Limb (tissue), 2 donors: Measurements from ENCODE around the gene SC5D.
A peak's percentile ranks its signal among the peaks of the same experiment; 100 is the strongest.

ENCODE experiments used
- DNase-seq, 2 donors: peaks; one replicate each; pipeline ENCODE4 v3.0.0-alpha.2; 2016; ENCODE audit errors: extremely low spot score in 2 of 2

Gene SC5D

DNA sequence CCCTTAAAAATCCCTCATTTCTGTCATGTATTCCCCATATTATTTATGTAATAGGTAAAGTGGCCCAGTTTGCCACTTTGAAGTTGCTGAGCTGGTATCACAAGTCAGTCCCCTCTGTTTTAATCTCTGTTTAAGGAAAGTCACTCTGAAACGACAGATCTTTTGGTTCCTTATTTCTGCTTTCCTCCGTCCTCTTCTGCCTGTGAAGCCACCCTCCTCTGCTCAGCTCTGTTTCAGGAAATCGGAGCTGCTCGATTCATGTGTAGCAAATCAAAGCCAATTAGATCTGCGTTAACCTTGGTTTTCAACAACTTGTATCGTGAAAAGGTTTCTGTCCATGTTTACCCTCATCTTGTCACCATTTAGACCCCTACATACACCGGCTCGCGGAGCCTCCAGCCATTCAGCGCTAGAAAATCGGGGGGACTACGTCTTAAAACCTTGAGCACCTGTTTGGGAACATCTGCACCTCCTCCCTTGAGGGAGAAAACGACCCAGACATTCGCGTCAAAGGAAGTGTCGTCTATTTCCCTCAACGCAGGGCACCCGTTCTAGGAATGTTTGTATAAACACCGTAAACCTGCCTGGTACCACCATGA lies 576 bp upstream of the SC5D start:
- peak in 1 of 2 donors; percentile 4 for DNase-seq

DNA sequence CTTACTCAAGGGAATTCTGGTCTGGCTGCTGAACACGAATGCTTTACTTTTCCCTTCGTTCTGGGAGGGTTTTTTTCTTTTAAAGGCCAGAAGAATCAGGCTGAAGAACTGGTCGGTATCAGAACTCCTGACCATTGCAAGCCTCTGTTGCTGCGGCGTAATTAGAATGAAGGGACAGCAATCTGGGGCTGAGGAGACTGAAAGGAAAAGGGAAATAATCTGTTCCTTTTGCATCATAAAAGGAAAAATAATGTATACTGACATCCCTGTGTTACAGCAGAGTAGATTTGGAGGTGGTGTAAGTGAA lies 670 bp downstream of the SC5D start:
- no peak for DNase-seq

DNA sequence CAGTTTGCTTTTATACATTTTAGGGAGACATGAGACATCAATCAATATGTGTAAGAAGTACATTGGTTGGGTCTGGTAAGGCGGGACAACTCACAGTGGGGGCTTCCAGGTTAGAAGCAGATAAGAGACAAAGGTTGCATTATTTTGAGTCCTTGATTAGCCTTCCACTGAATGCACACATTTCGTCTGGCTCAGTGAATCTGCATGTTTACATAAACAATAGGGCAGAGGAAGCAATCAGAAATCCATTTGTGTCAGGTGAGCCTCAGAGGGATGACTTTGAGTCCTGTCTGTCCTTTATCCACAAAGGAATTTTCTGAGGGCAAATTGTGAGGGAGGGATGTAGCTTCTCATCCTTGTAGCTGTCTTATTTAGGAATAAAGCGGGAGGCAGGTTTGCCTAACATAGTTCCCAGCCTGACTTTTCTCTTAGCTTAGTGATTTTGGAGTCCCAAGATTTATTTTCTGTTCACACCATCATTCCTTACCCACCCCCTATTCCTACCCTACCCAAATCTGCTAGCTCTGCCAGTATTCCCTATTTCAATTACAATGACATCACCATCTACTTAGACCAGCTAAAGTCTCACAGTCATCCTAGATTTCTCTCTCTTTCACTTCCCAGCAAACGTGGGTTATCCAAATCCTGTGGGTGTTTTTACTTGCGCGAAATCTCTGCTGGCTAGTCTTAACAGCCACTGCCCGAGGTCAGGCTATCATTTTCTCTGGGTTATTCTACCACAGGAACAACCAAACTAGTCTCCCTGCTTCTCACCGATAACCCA lies 2.9 kb downstream of the SC5D start:
- no peak for DNase-seq

DNA sequence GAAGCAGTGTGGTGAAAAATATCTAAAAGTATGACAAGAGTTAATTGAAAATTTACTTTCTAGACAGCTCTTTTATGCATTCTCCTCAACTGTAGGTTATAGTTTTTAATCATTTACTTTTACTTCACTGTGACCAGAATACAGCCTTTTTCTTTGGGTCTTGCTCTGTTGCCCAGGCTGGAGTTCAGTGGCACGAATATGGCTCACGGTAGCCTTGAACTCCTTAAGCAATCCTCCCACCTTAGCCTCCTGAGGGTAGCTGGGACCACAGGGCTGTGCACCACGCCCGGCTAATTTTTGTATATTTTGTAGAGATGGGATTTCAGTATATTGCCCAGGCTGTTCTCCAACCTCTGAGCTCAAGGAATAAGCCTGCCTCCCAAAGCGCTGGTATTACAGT lies 5.3 kb downstream of the SC5D start:
- no peak for DNase-seq

DNA sequence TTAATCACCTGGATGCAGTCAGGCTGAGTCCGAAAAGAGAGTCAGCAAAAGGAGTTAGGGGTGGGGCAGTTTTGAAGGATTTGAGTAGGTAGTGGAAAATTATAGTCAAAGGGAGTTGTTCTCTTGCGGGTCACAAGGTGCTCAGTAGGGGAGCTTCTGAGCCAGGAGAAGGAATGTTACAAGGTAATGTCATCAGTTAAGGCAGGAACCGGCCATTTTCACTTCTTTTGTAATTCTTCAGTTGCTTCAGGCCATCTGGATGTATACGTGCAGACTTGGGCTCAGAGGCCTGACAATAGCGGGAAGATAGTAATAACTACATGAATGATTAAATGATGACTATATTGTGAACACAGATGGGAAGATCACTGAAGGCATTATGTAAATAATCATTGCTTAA lies 6.2 kb downstream of the SC5D start:
- DNase-seq, result no peak

DNA sequence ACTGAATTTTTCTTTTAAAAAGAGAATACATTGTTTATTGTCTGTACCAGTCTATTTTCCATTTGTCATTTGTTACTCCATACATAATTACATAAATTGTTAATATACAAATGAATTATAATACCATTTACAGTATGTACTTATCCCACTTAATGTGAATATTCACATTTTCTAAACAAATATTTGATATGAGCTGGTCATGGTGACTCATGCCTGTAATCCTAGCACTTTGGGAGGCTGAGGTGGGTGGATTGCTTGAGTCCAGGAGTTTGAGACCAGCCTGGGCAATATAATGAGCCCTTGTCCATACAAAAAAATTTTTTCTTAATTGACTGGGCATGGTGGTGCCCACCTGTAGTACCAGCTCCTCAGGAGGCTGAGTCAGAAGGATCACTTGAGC lies 6.8 kb downstream of the SC5D start:
- DNase-seq, result no peak

DNA sequence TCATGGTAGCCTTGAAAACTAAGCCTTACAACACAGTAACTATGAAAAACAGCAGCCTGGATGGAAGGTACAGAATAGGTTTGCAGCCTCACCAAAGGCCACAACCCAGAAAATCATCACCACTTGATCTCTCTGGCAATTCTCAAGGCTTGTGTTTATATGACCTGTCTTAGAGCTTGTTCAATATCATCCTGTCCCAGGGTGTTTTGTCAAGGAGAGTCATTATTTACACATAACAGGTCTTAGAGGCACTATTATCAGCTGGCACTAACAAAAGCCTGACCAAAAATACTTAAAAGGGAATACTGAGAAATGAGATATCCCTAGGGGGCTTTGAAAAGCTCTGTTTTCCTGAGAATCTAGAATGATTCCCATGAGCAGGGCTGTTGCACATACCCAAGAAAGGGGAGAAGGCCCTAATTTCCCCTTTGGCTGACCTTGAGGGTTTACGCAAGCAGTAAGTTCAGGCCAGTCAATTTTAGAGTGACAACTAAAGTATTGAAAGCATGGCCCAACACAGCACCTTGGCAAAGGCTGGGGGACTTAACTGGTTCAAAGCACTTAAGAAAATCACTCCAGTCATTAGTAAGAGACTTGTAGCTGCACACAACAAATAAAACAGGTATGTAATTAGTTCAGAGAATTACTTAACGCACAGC lies 7.9 kb downstream of the SC5D start:
- DNase-seq, result no peak

DNA sequence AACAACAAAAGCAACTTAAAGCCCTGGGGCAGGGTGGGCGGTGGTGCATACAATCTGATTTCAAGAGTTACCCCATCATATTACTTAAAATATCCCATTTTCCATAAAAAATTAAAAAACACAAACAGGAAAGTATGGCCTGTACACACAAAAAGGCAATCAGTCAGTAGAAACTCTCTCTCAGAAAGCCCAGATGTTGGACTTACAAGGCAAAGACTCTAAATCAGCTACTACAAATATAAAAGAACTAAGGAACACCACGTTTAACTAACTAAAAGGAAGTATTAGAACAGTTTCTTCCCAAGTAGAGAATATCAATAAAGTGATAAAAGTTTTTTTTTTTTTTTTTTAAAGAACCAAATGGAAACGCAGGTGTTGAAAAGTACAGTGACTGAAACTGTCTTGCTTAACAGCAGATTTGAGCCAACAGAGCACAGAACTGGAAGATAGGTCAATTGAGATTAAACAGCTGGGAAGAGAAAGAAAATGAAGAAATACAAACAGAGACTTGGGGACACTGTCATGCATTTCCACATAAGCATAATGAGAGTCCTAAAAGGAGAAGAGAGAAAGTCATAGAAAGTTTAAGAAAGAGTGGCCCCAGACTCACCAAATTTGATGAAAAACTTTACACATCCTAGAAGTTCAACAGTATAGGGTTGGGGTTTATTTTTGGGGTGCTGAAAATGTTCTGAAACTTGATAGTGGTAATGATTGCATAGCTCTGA lies 8.6 kb downstream of the SC5D start:
- DNase-seq, result no peak

DNA sequence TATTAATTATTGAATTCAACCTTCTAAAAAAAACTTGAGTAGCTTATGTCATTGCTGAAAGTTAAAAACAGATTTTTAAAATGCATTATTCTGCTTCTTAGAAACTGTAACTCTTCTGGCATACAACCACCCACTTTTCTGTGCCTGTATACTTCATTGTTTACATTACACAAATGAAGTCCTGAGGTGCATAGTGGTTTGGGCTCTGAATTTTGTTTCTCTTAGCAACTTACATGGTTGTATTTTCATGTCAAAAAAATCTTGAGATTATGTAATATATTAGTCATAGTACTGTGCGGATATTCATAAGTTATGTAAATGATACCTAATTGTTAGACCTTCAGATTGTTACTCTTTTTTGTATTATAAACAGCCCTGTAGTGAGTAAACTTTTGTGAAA lies 12.2 kb downstream of the SC5D start:
- no peak for DNase-seq

DNA sequence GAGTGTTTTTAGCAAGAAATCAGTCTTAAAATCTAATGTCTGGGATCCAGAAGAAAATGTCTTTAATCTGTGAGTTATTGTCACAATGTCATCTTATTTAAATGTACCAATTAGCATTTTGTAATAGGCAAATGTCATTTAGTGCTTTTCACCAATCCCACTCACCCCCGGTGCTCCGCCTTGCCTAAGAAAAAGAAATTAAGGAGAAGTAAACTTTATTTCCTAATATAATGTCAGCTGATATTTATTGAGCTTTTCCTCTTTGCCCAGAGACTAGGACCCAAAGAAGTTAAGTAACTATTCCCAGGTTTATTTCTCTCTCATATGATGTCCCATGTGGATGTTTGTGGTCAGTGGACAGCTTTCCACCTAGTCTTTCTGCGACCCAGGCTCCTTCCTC lies 16.2 kb downstream of the SC5D start:
- no peak for DNase-seq

DNA sequence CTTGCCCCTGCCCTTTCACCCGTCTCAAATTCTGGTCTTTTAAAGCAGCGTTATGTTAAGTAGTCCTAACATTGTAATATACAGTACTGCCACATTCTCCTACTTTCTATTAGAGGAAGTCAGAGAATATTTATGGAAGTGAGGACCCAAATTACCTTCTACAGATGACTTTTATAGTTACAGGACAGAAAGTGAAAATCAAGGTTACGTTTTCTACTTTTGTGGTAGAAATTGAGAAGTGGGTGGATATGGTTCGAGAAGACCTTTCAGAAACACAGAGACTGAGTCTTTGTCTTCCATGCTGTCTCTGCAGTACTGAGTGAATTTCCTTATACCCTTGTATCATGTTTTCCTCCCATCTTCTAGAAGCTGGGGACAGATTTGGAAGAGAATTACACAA lies 17.1 kb downstream of the SC5D start:
- no peak for DNase-seq

DNA sequence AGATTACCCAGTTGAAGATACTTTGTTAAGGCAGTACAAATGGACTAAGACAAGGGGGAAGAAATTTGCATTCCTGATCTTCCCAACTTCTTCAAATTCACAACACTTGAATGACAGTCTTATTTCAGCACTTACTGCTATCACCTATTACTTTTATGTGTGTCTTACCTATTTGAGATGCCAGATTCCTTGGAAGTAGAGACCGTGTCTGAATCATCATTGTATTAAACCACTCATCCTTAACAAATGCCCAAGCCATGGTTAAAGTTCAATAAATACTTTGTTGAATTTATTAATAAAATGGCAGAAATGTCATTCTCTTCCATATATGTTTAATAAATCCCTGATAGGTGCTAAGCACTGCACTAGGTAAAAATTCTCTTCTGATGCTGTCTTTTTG lies 18.3 kb downstream of the SC5D start:
- no peak for DNase-seq

DNA sequence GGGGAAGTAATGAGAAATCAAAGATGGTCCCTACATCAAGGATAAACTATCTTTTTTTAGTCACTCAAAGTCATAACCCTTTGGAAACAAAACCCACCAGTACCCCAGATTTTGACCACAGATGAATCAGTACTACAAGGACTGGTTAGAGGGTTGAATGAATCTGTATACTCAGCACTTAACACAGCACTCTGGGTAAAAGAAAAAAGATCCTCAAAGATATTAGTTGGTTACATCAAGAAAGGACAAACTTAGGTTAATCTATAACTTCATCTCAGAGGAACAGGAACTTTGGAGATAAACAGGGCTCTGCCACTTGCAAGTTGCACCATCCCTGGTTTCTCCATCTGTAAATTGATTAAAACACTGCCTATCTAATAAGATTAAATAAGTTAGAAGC lies 18.8 kb downstream of the SC5D start:
- no peak for DNase-seq

DNA sequence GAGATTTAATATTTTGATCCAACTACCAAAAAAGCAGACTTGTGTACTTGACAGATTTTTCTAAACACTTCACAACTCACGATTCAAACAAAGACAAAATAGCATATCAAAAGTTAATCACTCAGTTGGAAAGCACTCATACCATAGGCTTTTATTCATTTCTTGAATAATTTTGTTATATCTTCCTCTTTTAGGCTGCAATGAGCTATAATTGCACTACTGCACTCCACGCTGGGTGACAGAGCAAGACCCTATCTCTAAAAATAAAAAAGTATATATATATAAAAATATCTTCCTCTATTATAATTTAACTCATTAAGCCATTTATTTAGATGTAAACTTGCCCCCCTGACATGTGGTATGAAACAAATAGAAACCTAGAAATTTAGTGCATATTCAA lies 19.9 kb downstream of the SC5D start:
- no peak for DNase-seq

DNA sequence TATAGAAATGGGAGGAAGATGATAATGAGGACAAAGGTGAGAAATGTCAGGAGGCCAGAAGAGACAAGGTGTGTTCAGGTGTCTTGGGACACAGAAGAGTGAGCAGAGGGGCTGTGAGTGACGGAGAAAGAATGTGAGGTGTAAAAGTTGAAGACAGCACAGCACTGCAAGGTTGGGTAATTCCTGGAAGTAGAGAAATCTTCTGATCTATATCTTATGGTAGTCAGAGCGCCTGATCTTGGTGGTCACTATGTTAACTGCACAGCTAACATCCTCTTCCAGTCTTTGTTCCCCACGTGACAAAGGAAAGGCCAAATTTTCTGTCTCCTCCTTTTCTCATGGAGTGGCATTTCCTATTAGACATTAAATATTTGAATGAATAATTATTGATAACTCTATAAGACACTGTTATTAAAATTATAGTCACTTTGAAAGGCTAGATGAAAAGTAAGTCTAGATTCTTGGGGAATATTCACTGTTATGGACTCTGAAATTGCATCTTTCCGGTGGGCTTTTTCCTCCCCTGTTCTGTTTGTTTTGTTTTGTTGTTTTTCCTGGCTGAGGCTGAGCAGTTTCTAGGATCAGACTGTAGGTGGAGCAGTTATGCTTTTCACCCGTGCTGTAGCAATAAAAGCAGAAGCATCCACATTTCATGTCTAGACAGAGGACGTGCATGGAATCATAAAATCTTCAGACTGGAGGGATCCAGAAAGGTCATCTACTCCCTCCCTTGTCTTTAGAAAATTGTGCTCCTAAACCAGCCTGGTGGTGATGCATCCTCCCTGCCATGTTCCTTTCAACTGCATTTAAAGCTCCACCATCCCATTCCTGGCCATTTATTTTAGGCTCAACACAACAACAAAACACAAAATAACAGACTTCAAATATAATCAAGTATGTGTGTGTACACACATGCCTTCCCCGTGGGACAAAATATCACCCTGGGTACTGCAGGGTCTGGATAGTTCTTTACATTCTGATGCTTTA lies 26.6 kb downstream of the SC5D start:
- DNase-seq, result peak; percentile 51 to 73

DNA sequence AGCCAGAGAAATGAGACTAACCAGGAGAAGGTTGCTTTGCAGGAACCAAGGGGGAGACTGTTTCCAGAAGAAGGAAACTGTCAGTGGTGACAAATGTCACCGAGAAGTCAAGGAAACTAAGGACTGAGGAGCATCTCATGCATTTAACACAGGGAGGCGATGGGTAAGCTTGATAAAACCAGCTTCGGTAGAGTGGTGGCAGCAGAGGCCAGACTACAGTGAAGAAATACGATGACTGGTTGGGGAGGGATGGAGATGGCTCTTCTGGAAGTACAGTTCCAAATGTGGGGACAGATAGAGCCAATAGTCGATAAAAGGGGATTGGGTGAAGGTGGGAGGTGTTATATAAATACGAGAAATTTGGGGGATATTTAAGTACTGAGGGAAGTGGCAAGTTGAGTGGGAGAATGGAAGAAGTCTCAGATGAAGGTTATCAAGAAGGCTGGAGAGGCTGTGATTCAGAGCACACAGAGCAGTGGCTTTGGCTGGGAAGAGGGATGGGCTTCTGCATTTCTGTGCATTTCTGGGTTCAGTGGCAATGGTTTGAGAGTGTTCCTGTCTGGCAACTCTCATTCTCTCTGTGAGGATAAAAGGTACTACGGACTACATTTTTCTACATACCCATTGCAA lies 29.2 kb downstream of the SC5D start:
- DNase-seq, result peak in 1 of 2 donors; percentile 38

DNA sequence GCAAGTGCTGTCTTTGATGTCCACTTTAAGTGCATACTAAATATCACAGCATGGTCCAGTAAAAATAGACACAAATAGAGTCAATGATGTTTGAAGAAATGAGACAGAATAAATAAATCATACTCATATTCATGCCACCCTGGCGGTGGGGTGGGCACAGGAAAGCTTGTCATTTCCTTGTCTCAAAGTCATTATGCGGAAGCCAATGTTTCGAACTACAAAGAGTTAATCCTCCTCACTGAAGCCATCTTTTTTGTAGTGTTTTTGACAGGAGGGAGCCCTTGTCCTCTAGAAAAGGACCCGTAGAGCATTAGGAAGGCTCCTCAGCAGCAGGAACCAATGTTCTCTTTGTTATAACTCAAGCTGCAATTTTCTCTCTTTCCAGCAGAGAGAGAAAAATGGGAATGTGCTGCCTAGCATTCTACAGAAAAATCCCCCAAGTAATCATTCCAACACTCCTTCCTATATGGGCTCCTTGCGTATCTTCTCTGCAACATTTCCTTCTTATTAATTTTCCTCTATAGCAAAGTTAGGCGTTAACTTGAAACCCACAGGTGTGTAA lies 30.6 kb downstream of the SC5D start:
- peak in 1 of 2 donors; percentile 18 for DNase-seq

DNA sequence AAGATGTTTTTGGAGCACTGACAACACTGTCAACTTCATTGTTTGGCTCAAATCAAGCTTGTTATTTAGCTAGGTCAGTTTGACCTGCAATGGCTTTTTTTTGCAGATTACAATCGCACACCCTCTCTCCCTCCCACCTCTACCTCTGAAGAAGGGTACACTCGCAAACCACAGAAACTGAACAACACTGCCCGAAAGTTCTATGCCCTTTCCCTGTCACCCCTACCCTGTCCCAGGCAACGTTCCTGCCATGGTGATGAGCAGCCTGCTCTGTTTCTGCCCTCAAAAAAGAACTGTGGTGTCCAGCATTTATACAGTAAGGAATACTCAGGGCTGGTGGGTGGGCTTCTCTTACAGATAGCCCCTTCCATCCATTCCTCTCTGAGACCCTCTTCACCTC lies 33.7 kb downstream of the SC5D start:
- no peak for DNase-seq

DNA sequence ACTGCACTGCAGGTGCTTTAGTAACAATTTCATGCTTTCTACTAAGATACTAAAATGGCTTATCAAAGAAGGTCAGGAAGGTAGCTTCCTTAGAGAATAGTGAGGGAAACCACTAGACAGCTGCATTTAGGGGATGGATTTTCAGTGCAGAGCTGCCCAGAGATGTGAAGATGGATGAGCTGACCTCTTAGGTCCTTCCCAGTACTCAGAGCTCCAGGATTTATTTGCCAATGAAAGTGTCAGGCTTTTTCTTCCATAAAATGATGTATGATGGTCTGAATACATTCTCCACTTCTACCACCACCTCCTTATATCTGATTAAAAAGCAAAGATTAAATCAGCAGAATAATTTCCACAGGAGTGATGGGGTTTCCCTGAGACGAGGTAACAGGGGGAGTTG lies 35.0 kb downstream of the SC5D start:
- DNase-seq, result no peak

DNA sequence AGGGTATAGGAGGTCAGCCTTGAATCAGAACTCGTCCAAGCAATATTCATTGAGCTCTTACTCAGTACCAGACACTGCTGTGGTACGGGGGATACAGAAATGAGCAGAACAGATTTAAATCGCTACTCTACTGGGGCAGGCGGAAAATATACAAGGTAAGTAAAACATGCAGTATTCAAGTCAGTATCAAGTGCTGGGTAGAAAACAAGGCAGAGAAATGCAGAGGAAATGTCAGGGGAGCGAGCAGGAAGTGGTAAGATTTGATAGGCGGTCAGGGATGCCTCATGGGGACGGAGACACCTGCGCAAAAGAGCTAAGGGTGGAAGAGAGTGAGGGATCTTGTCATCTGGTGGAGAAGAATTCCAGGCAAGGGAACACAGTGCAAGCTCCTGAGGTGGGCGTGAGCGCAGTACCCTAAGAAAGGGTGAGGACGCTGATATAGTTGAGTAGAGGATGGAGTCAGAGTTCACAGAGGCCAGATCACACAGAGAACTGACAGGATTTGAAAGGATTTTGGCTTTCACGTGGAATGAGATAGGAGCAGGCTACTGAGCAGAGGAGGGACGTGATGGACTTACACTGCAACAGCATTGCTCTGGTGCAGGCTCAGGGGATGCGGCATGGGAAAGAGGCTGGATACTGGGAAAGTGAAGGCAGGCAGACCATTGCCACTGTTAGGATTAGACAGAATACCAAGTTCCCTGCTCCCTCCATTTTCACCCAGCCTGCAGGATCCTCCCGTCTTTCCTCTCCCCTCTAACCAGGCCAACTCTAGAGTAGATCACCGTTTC lies 35.8 kb downstream of the SC5D start:
- no peak for DNase-seq
